ENCODE measurements around the gene OR4D9.
A peak's percentile ranks its signal among the peaks of the same experiment; 100 is the strongest.

The OR4D9 gene

GRCh38 chr11:59520741-59521140 lies 9.4 kb downstream of the OR4D9 start:
- no peaks in the 10 kb centered on the region for H3K4me1 ChIP-seq (ENCODE audit: insufficient read depth, poor library complexity, severe bottlenecking)
- H3K27me3 ChIP-seq (ENCODE audit: insufficient read depth, poor library complexity, severe bottlenecking): no peaks in the 10 kb centered on the region
- H3K36me3 ChIP-seq (ENCODE audit: low read depth): no peaks in the 10 kb centered on the region
- no peak for DNase-seq (ENCODE audit: low spot score)
- H3K9me3 ChIP-seq (ENCODE audit: severe bottlenecking): no peaks in the 10 kb centered on the region
- ATAC-seq (ENCODE audit: low read depth): no peak
- no peak overlapping the region for H3K27ac ChIP-seq (ENCODE audit: poor library complexity, severe bottlenecking)
- TF ChIP-seq CTCF (IDR thresholded peaks at IDR 0.05; ENCODE audit: poor library complexity, severe bottlenecking): no peak
- H3K4me3 ChIP-seq (ENCODE audit: severe bottlenecking): no peak overlapping the region

- DNase-seq (ENCODE audit: low spot score) (no peak), ATAC-seq (ENCODE audit: low read depth) (peak; percentile 44; the same call in 2 of the 3 replicates)
- no peaks in the 10 kb centered on the region for H3K9me3 ChIP-seq (ENCODE audit: severe bottlenecking)
- H3K36me3 ChIP-seq (ENCODE audit: low read depth): no peaks in the 10 kb centered on the region
- H3K4me3 ChIP-seq (ENCODE audit: severe bottlenecking): no peak overlapping the region
- no peaks in the 10 kb centered on the region for H3K27me3 ChIP-seq (ENCODE audit: insufficient read depth, poor library complexity, severe bottlenecking)
- H3K27ac ChIP-seq (ENCODE audit: poor library complexity, severe bottlenecking): no peak overlapping the region
- H3K4me1 ChIP-seq (ENCODE audit: insufficient read depth, poor library complexity, severe bottlenecking): no peaks in the 10 kb centered on the region
- no peak for TF ChIP-seq CTCF (IDR thresholded peaks at IDR 0.05; ENCODE audit: poor library complexity, severe bottlenecking)
These were observed 12.2 kb downstream of the OR4D9 start for GRCh38 chr11:59523541-59523940.

DNA sequence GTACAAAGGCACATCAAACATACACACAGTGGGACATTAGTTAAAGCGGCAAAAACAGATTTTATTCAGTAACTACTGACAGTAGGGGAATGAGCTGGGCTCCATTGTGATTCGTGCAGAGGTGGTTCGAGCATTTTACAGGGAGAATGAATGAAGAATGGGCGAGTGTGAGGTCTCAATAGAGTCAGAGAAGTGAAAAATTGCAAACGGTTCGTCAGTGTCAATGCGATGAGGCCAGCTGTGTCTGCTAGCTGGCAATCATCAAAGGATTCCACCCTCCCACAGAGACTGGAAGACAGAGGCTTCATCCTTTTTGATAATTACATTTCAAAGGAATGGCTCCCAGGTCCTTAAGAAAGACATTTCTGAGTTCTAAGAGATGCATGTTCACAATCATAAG lies 17.4 kb downstream of the OR4D9 start:
- no peak for ATAC-seq (ENCODE audit: low read depth)
- no peaks in the 10 kb centered on the region for H3K9me3 ChIP-seq (ENCODE audit: severe bottlenecking)
- TF ChIP-seq CTCF (IDR thresholded peaks at IDR 0.05; ENCODE audit: poor library complexity, severe bottlenecking): no peak
- no peak overlapping the region for H3K27ac ChIP-seq (ENCODE audit: poor library complexity, severe bottlenecking)
- DNase-seq (ENCODE audit: low spot score): no peak
- no peaks in the 10 kb centered on the region for H3K27me3 ChIP-seq (ENCODE audit: insufficient read depth, poor library complexity, severe bottlenecking)
- H3K36me3 ChIP-seq (ENCODE audit: low read depth): no peaks in the 10 kb centered on the region
- no peaks in the 10 kb centered on the region for H3K4me1 ChIP-seq (ENCODE audit: insufficient read depth, poor library complexity, severe bottlenecking)
- no peak overlapping the region for H3K4me3 ChIP-seq (ENCODE audit: severe bottlenecking)

GRCh38 chr11:59532620-59533019 lies 21.3 kb downstream of the OR4D9 start:
- no peaks in the 10 kb centered on the region for H3K9me3 ChIP-seq (ENCODE audit: severe bottlenecking)
- H3K27ac ChIP-seq (ENCODE audit: poor library complexity, severe bottlenecking): no peak overlapping the region
- no peaks in the 10 kb centered on the region for H3K27me3 ChIP-seq (ENCODE audit: insufficient read depth, poor library complexity, severe bottlenecking)
- no peak overlapping the region for H3K4me3 ChIP-seq (ENCODE audit: severe bottlenecking)
- H3K36me3 ChIP-seq (ENCODE audit: low read depth): no peaks in the 10 kb centered on the region
- no peak for TF ChIP-seq CTCF (IDR thresholded peaks at IDR 0.05; ENCODE audit: poor library complexity, severe bottlenecking)
- DNase-seq (ENCODE audit: low spot score): no peak
- no peaks in the 10 kb centered on the region for H3K4me1 ChIP-seq (ENCODE audit: insufficient read depth, poor library complexity, severe bottlenecking)
- ATAC-seq (ENCODE audit: low read depth): no peak

GRCh38 chr11:59534676-59535075 lies 23.3 kb downstream of the OR4D9 start:
- ATAC-seq (ENCODE audit: low read depth) (no peak), DNase-seq (ENCODE audit: low spot score) (no peak)
- Histone ChIP-seq H3K4me1 (ENCODE audit: insufficient read depth, poor library complexity, severe bottlenecking) (no peaks in the 10 kb centered on the region), H3K9me3 (ENCODE audit: severe bottlenecking) (no peaks in the 10 kb centered on the region), H3K27ac (ENCODE audit: poor library complexity, severe bottlenecking) (no peak overlapping the region), H3K36me3 (ENCODE audit: low read depth) (no peaks in the 10 kb centered on the region), H3K4me3 (ENCODE audit: severe bottlenecking) (no peak overlapping the region), H3K27me3 (ENCODE audit: insufficient read depth, poor library complexity, severe bottlenecking) (no peaks in the 10 kb centered on the region)
- TF ChIP-seq CTCF (IDR thresholded peaks at IDR 0.05; ENCODE audit: poor library complexity, severe bottlenecking): no peak
